Fibroblast of lung (primary cell): ENCODE data around the gene NSRP1. TPM values are rescaled to one million over a fixed set of nuclear protein-coding genes. Genes with fewer than 3 reads are reported as not detected.

Experiments used
- DNase-seq, 2 donors: peaks; one replicate each; pipeline versions ENCODE4 v3.0.0 to v3.0.0-alpha.2; 2010; ENCODE audit warnings: low read depth in 2 of 2
- H2AFZ ChIP-seq: 2 replicates; pipeline ENCODE4 v1.5.1; 2012; ENCODE audit warnings: low read length, control low read depth, inconsistent platforms
- H3K27ac ChIP-seq: 2 replicates; pipeline ENCODE4 v1.5.1; 2011; ENCODE audit warnings: low read length, control low read depth; ENCODE audit not compliant: insufficient read depth
- H3K27me3 ChIP-seq: 2 replicates; pipeline ENCODE4 v1.5.1; 2011; ENCODE audit warnings: mild to moderate bottlenecking, low read length; ENCODE audit not compliant: control insufficient read depth, insufficient read depth
- H3K36me3 ChIP-seq: 2 replicates; pipeline ENCODE4 v1.5.1; 2011; ENCODE audit warnings: low read length; ENCODE audit not compliant: control insufficient read depth, insufficient read depth
- H3K4me1 ChIP-seq: 2 replicates; pipeline ENCODE4 v1.5.1; 2011; ENCODE audit warnings: low read length; ENCODE audit not compliant: control insufficient read depth, insufficient read depth; ENCODE audit errors: extremely low read depth
- H3K4me2 ChIP-seq: 2 replicates; pipeline ENCODE4 v1.5.1; 2011; ENCODE audit warnings: low read length, control low read depth; ENCODE audit not compliant: insufficient read depth; ENCODE audit errors: extremely low read depth
- H3K4me3 ChIP-seq, 4 experiments: fragments of 200-600 bp in 1 of 4; sonication (generic) in 1 of 4; replicated peaks in 1 of 4; 2 replicates each; pipeline ENCODE4 v1.5.1; 2011 to 2016; ENCODE audit warnings: low read length in 4 of 4, low read depth in 3 of 4, mild to moderate bottlenecking in 3 of 4, control low read depth in 2 of 4, inconsistent platforms in 1 of 4, mixed read lengths in 1 of 4; ENCODE audit not compliant: insufficient read depth in 1 of 4; ENCODE audit errors: control extremely low read depth in 1 of 4
- H3K79me2 ChIP-seq: 2 replicates; pipeline ENCODE4 v1.5.1; 2012; ENCODE audit warnings: mild to moderate bottlenecking, low read length, inconsistent platforms; ENCODE audit not compliant: control insufficient read depth, insufficient read depth
- H3K9ac ChIP-seq: 2 replicates; pipeline ENCODE4 v1.5.1; 2011; ENCODE audit warnings: mild to moderate bottlenecking, low read length, control low read depth; ENCODE audit not compliant: insufficient read depth
- H3K9me3 ChIP-seq: 2 replicates; pipeline ENCODE4 v1.5.1; 2012; ENCODE audit warnings: low read depth, low read length; ENCODE audit not compliant: control insufficient read depth, insufficient read depth
- H4K20me1 ChIP-seq: 2 replicates; pipeline ENCODE4 v1.5.1; 2011; ENCODE audit warnings: low read length; ENCODE audit not compliant: control insufficient read depth, insufficient read depth; ENCODE audit errors: extremely low read depth
- CTCF ChIP-seq, 2 donors: IDR thresholded peaks in 1 of 2; conservative IDR thresholded peaks in 1 of 2; 1 replicate in 1 of 2; 2 replicates in 1 of 2; pipeline ENCODE4 v1.5.1; 2011 to 2012; ENCODE audit warnings: low read length in 2 of 2, control low read depth in 1 of 2, inconsistent platforms in 1 of 2, low read depth in 1 of 2, mild to moderate bottlenecking in 1 of 2
- EZH2 ChIP-seq: IDR thresholded peaks from 2 replicates; pipeline ENCODE4 v1.5.1; 2012; ENCODE audit warnings: low read length, control low read depth, mild to moderate bottlenecking; ENCODE audit errors: missing control alignments
- polyA plus RNA-seq, 2 donors: library from polyadenylated mRNA; depleted of rRNA in 1 of 2; stranded (reverse) in 1 of 2; unstranded in 1 of 2; fragments of >200 nt; gene quantifications; 2 replicates each; pipeline ENCODE4 v1.2.1, GENCODE V29; 2011 to 2012; ENCODE audit warnings: missing spikeins in 1 of 2
- total RNA-seq: library from RNA; depleted of rRNA; stranded (reverse); fragments of >200 nt; gene quantifications from 2 replicates; pipeline ENCODE4 v1.2.1, GENCODE V29; 2014

Gene NSRP1
- total and polyA plus RNA-seq, 2 donors (not counting 1 experiment from before 2014, with no cell fraction given), result 12.7 to 19.8 TPM

- no peaks in the 10 kb centered on the region for H3K27me3 ChIP-seq
- no peak overlapping the region for H3K4me2 ChIP-seq
- no peaks in the 10 kb centered on the region for H3K36me3 ChIP-seq
- no peak overlapping the region for H3K9ac ChIP-seq
- H2AFZ ChIP-seq, result no peak overlapping the region
- no peaks in the 10 kb centered on the region for H4K20me1 ChIP-seq
- no peaks in the 10 kb centered on the region for H3K9me3 ChIP-seq
- no peak overlapping the region for H3K4me3 ChIP-seq
- peaks cover 5% of the 10 kb centered on the region for H3K4me1 ChIP-seq
- DNase-seq, result peak; percentile 79 to 80
- no peaks in the 10 kb centered on the region for H3K79me2 ChIP-seq
- H3K27ac ChIP-seq, result no peak overlapping the region
- TF ChIP-seq CTCF (conservative IDR thresholded peaks at IDR 0.05 in 1 of 2, IDR thresholded peaks at IDR 0.05 in 1 of 2; ENCODE audit: low read depth in 1 of 2, low read length in 2 of 2), result peak; percentile 70 to 76
- no peak for TF ChIP-seq EZH2
Measured at GRCh38 chr17:30095507-30096244, 20.9 kb upstream of the NSRP1 start.

- no peak overlapping the region for H3K27ac ChIP-seq
- H3K4me3 ChIP-seq, result no peak overlapping the region
- H3K4me2 ChIP-seq, result no peak overlapping the region
- no peak overlapping the region for H3K9ac ChIP-seq
- no peaks in the 10 kb centered on the region for H4K20me1 ChIP-seq
- peaks cover 2% of the 10 kb centered on the region for H3K4me1 ChIP-seq
- DNase-seq, result no peak
- no peaks in the 10 kb centered on the region for H3K9me3 ChIP-seq
- H3K79me2 ChIP-seq, result no peaks in the 10 kb centered on the region
- peaks cover 4% of the 10 kb centered on the region for H3K27me3 ChIP-seq
- TF ChIP-seq EZH2 (no peak), CTCF (conservative IDR thresholded peaks at IDR 0.05 in 1 of 2, IDR thresholded peaks at IDR 0.05 in 1 of 2; ENCODE audit: low read depth in 1 of 2, low read length in 2 of 2) (no peak)
- H2AFZ ChIP-seq, result no peak overlapping the region
- H3K36me3 ChIP-seq, result no peaks in the 10 kb centered on the region
Measured at GRCh38 chr17:30101686-30102390, 14.8 kb upstream of the NSRP1 start.

- Histone ChIP-seq H3K9ac (no peak overlapping the region), H3K4me2 (no peak overlapping the region), H3K4me3 (no peak overlapping the region), H3K27me3 (peaks cover 4% of the 10 kb centered on the region), H3K4me1 (peaks cover 2% of the 10 kb centered on the region), H3K79me2 (no peaks in the 10 kb centered on the region), H2AFZ (no peak overlapping the region), H3K9me3 (no peaks in the 10 kb centered on the region), H3K27ac (no peak overlapping the region), H4K20me1 (no peaks in the 10 kb centered on the region), H3K36me3 (no peaks in the 10 kb centered on the region)
- TF ChIP-seq EZH2 (no peak), CTCF (conservative IDR thresholded peaks at IDR 0.05 in 1 of 2, IDR thresholded peaks at IDR 0.05 in 1 of 2; ENCODE audit: low read depth in 1 of 2, low read length in 2 of 2) (no peak)
- DNase-seq, result no peak
Measured at GRCh38 chr17:30103921-30104320, 12.7 kb upstream of the NSRP1 start.
